NCI-H2081 treated with DMSO at 0.1 percent for 48 hours (cell line): ENCODE data around the gene GNAS.
"Not testable (repeated sequence)": the region's sequence is repeated elsewhere in the genome, so short reads cannot be mapped to it uniquely, and the experiment has no call there.

ENCODE experiments used
- DNase-seq: peaks from one replicate; lab custom pipeline; 2025; lab: John Stamatoyannopoulos, UW

The GNAS gene

DNA sequence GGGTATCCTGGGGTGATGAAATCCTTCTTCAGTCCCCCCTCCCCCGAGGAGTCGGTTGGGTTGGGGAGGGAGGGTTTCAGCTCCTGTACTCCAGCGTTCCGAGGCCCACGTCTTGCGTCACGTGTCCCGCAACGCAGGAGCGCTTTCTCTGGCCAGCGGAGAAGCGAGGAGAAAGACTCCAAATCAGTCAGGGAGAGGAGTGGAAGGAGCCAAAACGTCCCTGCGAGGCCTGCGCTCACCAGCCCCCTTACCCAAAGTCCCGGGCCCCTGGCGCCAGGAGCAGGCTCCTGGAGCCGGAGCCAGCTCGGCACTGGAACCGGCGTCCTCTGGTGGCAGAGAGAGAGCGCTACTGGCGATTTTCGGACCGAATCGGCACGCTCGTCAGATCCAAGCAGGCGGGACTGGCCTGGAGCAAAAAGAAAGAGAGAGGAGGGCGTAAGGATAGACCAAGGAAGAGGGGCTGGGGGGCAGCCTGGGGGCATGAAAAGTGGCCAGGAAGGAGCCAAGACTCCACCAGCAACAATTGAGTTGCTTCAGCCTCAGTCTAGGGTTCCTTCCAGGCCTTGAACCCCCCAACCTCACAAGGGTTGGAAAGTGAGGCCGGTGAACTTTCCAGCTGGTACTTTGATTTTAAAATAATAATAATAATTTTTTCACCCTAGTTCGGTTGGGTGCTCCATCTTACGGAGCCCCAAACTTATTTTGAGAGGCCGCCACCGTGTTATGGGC is at the start of gene GNAS:
GNAS (plus strand) TSS at position 174 of the 729 bp plus-strand sequence.
- no peak for DNase-seq

DNA sequence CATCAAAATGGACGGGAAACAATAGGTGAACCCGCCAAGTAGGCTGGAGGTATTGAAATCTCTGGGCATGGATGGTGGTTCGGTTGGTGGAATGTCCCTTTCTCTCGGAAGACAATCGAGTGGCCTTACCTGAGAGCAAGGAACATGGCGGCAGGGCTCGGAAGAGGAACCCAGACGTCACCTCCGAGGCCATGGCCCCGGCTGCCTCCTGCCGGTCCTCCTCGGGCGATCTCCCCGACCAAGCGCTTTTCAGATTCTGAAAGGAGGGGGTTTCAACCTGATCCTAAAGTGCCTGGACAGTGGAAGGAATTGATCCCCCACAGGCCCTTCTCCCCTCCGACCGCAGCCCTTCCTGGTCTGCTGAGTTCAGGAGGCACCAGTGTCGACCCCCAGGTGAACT is 49.0 kb upstream of the GNAS start:
- no peak for DNase-seq

DNA sequence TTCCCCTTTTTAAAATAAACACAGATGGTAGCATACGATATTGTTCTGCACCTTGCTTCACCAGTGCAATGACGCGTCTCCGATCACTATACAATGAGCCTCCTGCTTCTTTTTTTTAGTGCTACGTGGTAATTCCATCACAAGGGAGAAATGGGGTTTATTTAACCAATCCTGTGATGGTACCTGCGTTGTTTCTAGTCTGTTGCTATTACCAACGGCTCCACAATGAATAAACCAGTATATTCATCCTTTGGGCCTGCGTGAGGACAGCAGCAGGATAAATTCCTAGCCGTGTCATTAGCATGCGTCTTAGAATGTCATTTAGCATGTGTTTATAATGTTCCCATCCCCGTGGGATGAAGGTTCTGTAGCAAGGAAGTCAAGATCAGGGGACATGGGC is 44.7 kb upstream of the GNAS start:
- DNase-seq, result no peak

DNA sequence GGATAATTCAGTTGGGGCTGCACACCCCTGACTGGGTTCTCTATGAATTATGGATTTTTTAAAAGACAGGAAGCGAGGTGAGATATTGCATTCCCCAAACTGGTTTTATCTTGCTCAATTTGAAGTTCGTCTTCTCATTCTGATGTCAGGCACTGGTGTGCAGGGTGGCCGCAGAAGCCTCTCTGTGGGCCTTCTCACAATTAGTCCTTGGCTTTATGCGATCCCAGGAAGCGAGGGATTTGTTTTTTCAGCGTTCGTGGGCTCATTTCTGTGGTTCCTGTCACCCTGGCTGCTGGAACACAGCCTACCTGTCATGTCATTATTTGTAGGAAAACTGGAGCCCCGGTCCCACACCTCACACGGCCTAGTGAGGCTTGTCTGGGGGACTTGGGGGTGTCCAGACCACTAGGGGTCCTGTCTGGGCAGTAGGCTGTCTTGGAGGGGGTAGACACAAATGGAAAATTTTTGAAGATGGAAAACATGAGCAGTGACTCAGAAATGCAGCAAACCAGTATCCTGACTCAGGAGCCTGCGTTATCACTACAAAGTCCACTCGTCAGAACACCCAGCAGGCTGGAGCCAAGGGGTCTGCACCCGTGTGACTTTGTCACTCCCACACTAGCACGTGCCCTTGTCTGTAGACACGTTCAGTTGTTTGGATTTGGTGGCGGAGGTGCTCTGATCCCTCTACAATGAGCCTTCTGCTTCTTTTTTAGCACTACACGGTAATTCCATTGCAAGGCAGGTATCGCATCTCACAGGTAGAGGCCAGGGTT is 44.1 kb upstream of the GNAS start:
- DNase-seq, result no peak

DNA sequence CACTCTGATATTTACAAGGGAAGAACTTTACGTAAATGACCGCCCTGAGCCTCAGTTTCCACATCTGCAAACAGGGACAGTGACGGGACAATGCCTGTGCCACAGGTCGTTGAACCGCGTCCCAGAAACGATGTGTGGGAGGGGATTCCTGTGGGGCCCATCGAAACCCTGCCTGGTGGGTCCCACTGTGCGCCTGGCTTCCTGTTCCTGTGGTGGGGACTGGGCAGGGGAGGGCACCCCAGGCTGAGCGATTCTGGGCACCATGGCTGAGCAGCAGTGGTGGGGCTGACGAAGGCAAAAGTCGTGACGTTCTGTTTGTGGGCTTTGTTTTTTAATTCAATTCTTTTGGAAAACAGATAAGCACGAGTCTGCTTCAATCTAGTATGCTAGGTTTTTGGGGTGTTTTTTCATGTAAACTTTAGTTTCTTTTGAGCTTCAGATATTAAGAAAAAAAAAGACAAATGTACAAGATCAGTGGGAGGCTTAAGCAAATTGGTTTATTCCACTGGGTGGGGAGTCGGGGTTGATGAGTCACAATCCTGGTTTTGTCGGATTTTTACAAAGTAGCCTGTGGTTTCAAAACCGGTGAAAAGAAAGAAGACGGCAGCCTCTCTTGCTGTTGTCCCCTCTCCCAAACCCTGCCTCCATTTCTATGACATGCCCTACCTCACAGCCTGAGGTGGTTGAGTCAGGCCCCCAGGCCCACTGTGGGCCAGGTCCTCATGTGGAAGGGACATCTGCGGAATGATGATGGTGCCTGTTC is 42.2 kb upstream of the GNAS start:
- no peak for DNase-seq

DNA sequence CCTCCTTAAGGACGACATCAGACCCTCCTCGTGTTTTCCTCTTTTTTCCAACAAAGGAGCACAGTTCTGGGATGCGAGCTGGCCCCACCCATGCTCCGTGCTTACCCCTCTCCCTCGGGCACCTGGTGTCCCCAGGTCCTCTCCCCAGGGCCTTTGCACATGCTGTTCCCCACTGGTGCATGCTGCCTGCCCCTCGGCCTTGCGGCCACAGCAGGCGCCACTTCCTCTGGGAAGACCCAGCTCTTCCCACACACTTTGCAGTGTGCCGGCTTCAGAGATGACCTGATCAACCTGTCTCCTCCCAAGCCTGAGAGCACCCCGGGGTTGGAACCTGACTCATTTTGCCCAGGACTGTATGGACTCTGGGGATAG is 41.7 kb upstream of the GNAS start:
- no peak for DNase-seq

DNA sequence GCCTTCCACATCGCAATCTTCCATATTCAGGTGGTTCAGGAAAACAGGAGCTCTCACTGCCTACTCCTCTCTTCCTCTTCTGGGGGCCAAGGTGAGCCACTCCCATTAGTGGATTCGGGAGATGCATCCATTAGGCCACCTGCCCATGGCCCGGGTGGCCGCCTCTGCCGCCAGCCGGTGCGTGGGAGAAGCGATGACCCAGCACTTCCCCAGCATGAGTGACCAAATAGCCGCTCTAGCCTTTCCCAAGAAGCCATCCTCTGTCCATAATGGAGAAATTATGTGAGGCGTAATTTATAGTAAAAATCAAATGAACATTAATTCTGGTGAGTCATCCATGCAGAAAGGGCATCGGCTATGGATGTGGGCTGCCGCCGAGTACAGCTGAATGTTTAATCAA is 41.2 kb upstream of the GNAS start:
- DNase-seq, result no peak

DNA sequence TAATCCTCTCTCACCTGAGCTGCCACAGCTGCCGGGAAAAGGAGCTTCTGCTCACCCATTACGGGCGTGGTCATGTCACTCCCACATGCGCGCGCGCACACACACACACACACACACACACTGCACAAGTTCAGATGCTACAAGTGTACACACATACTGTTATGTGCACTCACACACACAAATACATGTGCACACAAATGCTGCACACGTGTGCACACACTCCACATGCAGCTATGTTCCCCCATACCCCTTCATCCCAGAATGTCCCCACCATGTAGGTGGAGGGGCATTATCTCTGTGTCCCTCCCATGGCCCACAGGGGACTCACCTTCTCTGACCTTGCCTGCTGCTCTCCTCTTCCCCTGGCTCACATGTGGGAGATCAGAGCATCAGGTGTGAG is 39.1 kb upstream of the GNAS start:
- no peak for DNase-seq

DNA sequence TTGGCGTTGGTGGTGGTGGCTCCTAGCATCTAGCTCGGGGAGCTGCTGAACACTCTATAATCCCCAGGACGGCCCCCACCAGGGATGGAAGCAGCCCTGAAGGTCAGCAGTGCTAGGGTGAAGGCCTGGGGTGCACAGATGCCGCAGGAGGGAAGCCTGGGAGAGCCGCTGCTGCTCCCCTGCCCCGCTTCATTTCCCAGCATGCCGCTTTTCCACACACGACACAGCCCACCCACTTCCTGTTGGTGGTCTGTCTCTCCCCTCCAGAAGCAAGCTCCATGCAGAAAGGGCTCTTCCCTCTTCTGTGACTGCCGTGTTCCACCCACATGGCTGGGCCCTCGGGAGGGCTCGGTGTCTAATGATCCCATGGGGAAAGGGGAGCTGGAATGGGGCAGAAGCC is 37.1 kb upstream of the GNAS start:
- no peak for DNase-seq

DNA sequence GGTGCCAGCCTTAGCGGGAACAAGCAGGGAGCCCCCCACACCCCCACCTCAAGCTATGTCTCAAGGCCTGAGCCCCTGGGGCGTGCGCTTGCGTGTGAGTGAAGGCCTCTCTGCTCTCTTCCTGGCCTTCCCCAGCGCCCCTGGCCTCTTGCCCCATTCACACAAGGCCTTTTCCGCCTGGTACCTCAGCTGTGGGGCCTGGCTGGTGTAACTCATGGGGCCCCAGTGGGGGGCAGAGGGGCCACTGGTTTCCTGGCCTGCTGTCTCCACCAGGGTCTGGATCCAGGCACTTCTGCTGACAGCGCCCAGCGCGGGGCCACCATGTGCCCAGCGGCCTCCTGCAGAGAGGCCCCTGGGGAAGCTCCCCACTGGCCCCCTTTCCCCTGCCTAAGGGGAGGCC is 36.5 kb upstream of the GNAS start:
- DNase-seq, result no peak

DNA sequence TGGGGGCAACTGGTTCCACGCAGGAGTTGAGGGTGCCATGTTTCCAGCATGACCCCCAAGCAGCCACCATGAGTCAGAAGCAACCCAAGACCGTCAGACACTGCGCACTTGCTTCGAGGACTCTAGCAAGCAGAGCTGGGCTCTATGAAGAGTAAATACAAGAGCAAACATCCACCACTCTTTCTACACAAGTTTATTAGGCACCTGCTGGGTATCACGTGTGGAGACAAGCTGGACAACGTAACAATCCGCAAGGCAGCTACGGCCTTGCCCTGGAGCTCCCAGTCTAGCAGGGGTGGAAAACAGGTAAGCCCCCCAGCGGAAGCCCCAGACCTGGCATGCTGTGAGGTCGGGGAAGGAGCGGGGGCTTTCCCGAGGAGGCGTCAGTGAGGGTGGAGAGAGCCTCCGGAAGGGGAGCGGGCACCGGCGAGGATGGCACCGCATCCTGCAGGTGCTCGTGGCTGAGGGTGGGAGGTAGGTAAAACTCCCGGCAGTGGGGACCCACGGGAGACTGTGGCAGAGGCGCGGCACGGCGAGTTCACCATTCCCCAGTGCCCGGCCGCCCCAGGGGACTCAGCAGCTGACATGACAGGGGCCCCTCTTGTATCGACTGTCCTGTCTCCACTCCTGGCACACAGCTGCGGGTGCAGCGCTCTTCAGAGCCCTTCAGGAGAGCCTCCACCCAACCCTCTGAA is 35.4 kb upstream of the GNAS start:
- DNase-seq, result no peak

DNA sequence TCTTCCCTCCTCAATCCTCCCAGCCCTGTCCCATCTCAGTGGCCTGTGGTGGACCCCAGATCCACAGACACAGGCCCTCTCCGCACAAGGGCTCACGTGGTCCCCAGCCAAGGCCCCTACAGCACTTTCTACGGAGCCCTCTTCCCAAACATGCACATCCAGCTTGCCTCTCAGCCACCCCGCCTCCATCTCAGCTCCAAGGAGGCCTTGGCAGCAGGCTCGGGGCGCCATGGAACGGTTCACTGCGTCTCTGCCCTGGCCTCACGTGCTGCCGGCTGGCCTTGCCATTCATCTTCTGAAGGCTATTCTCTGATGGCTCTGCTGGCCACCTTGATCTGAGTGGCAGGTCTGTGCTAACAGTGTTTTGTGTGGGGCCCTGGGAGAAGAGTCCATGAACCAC is 34.8 kb upstream of the GNAS start:
- DNase-seq, result no peak

DNA sequence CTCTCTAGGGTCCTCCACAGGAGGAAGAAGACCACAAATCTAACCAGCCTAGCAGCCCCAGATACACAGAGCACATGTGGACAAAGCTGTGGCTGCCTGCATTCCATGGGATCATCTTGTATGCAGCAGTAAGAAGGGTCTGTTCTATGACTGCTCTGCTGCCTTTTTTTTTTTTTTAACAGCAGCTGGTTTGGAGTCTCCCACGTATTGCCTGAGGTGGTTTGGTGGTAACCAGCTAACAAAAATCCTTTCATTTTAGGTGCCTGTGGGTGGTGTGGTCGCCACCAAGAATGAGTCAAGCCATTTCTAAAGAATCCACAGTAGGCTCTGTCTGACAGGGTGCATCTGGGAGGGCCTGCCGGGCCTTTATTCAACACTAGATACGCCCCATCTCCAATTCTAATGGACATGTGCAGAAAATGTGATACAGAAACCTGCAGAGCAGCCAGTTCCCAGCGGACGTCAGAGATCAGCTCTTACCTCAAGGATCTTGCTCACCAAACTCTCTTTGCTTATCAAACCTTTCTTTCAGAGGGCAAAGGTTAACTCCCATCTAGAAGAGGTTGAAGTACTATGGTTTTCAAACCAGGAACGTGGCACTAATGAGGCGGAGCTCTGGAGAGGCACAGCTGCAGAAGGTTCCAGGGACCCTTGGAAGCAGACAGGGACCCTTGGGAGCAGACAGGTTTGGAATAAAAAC is 33.8 kb upstream of the GNAS start:
- DNase-seq, result no peak

DNA sequence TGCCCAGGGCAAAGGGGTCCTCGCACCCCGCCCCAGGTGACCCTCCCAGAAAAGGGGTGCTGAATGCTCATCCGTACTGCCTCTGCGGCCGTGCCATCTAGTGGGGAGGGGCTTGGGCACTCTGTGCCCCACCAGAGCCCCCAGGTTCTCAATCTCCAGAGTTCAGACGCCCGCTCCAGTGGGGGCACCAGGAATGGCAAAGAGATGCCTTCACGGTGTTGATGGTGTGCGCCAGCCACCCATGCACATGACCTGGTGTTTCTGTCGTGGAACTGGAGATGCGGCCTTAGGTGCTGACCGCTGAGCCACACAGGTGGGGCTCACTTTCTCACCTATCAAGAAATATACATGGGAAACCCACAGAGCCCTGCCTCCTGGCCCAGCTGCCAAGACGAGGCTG is 32.6 kb upstream of the GNAS start:
- DNase-seq, result no peak

DNA sequence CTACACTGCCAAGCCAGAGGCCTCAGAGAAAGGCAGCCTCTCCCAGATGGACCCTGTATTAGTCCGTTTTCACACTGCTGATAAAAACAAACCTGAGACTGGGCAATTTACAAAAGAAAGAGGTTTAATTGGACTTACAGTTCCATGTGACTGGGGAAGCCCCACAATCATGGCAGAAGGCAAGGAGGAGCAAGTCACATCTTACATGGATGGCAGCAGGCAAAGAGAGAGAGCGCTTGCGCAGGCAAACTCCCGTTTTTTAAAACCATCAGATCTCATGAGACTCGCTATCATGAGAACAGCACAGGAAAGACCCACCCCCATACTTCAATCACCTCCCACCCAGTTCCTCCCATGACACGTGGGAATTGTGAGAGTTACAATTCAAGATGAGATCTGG is 32.0 kb upstream of the GNAS start:
- not testable (repeated sequence) for DNase-seq

DNA sequence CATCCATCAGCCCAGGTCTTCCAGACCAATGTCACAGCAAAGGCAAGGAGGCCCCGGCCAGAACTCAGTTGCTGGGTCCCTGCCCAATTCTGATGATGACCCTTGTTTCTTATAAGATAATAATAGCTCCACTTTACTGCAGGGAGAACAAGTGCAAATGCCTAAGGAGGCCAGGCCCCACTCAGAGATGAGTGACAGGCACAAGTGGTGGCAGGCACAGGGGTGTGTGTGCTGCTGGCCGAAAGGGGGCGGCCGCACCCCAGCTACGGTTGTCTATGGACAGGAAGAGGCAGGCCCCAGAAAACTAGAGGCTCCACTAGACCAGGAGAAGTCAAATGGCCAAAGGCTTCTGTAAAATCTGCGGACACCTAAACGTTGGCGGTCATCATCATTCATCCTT is 30.4 kb upstream of the GNAS start:
- no peak for DNase-seq

DNA sequence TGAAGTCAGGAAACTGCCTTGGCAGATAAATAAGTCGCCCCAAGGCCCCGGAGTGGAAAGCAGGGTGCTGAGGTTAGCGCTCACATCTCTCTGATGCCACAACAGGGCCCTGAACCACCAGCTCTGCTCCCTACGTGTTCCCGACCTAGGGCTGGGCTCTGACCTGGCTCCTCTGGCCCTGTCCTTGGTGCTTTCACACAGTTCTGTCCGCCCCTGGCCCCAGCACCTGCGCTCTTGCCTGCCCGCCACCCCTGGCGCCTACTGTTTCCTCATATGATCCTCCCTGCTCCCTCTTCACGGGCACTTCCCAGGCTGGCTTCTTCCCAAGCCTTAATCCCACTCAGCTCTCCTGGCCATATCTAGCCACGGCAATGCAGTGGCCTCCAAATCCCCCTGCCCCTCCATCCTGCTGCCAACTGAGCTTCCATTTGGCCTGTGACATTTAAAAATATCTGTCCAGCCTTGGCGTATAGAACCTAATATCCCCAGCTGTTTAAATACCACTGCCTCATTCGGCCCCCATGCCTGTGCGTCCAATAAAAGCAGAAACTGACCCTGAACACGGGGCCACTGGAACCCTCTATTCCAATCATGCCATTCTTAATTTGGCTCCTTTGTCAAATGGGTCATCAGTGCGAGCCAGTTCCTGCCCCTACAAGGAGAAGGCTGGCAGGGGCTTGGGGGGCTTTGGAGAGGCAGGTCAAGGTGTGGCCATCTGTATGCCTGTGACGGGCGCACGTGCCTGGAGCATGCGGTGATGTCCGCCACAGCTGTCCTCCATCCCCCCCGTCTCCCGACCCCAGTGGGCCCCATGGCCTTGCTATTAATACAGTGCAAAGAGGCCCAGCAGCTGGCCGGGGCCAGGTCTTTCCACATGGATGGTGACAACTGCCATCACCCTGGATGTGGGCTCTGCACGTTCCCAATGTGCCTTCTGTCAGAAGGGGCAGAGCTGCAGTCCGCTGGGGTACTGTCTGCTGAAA is 29.5 kb upstream of the GNAS start:
- no peak for DNase-seq

DNA sequence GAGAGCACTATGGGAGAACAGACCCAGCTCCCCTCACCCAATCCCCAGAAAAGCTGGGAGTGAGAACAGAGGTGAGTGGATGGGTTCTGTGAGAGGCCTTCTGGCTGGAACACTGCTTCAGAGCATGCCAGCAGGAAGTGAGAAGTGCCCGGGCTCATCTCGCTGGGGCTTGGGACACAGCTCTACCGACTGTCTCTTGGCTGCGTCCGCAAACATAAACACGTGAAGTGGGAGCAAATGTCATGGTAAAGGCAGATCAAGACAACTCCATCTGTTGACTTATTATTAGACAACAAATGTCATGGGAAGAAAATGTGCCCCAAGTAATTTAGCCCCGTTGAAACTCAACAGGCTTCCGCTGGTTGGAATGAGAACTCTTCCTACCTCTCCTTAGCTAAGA is 27.7 kb upstream of the GNAS start:
- DNase-seq, result no peak

DNA sequence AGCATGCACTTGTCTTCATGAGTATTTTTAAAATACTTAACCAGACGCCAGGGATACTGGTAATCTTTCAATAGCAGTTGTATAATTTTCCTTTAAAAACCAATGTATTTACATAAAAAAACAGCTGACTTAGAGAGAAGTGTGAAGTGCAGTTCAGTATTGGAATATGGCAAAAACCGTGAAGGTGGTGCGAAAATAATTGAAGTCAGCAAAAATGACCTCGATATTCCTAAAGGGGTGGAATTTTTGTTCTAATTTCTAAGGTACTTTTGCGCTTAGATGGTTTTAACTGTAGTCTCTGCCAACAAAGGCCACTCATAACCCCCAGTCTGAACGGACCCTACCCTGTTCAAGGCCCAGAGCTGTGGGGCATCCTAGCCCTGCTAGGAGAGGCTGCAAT is 27.1 kb upstream of the GNAS start:
- no peak for DNase-seq

DNA sequence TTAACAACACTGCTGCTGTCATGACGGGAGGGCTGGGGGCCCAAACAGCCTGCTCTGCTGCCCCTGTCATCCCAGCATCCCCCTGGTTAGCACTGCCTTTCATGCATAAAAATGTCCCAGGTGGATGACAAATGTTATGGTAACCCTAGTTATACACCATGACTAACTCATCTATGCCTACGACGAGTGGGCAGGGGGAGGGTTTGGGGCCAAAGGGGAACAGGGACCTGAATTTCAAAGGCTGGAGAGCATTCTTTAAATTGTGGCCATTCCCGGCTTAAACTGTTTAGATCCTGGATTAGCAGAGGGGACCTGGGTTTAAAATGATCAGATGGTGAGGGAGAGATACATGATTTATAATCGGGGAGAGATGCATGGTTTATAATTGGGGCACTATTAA is 26.2 kb upstream of the GNAS start:
- DNase-seq, result no peak

DNA sequence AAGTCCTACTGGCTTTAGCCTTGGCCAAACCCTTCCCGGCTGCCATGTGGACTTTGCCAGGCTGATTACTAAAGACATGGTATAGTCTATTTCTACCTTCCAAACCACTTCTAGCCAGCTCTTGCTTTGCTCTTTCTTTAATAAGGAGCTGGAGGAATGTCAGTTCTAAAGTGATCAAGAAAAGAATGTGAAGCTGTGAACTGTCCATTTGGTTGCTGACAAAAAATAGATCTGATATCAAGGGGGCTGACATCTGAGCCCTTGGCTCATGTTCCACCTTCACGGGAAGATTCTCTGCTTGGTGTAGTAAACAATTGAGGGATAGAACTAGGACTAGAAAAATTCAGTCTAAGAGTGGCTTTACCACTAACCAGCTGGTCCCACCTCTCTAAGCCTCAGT is 24.4 kb upstream of the GNAS start:
- DNase-seq, result no peak
